Osteocyte (in vitro differentiated cells): ENCODE results near the gene PAK4. TPM values are rescaled to one million over a fixed set of nuclear protein-coding genes. Genes with fewer than 3 reads are reported as not detected.

ENCODE experiments used
- DNase-seq: peaks from one replicate; pipeline ENCODE4 v3.0.0; 2021; ENCODE audit warnings: mixed read lengths; ENCODE audit not compliant: unreplicated experiment; ENCODE audit errors: extremely low spot score
- H3K27ac Mint-ChIP-seq: one replicate; pipeline ENCODE4 v1.8.0; 2021; ENCODE audit warnings: mild to moderate bottlenecking, mixed read lengths; ENCODE audit not compliant: unreplicated experiment
- H3K27me3 Mint-ChIP-seq: one replicate; pipeline ENCODE4 v1.8.0; 2021; ENCODE audit warnings: mixed read lengths; ENCODE audit not compliant: unreplicated experiment
- H3K36me3 Mint-ChIP-seq: one replicate; pipeline ENCODE4 v1.8.0; 2021; ENCODE audit warnings: mixed read lengths; ENCODE audit not compliant: unreplicated experiment
- H3K4me1 Mint-ChIP-seq: one replicate; pipeline ENCODE4 v1.8.0; 2021; ENCODE audit warnings: mixed read lengths; ENCODE audit not compliant: unreplicated experiment
- H3K4me3 Mint-ChIP-seq: one replicate; pipeline ENCODE4 v1.8.0; 2021; ENCODE audit warnings: mild to moderate bottlenecking, moderate library complexity, mixed read lengths; ENCODE audit not compliant: unreplicated experiment
- H3K9me3 Mint-ChIP-seq: one replicate; pipeline ENCODE4 v1.8.0; 2021; ENCODE audit warnings: mixed read lengths; ENCODE audit not compliant: unreplicated experiment
- CTCF ChIP-seq: fragments of 200-600 bp; sonication (generic); IDR thresholded peaks from 2 replicates; pipeline ENCODE4 v1.5.0; 2021; ENCODE audit warnings: antibody characterized with exemption, mild to moderate bottlenecking, moderate library complexity
- total RNA-seq: library from RNA; stranded (reverse); gene quantifications from 2 replicates; pipeline ENCODE4 v1.2.1, GENCODE V29; 2021

PAK4 gene
- total RNA-seq, 1 donor from 2014 or later = 14.8 TPM

- Mint-ChIP-seq H3K4me3 (no peak overlapping the region), H3K9me3 (no peaks in the 10 kb centered on the region), H3K36me3 (peaks cover 5% of the 10 kb centered on the region), H3K27ac (no peak overlapping the region), H3K4me1 (peaks cover 7% of the 10 kb centered on the region), H3K27me3 (no peaks in the 10 kb centered on the region)
- TF ChIP-seq CTCF = no peak
- no peak for DNase-seq
Measured at GRCh38 chr19:39174142-39174541, 48.6 kb downstream of the PAK4 start.

- Mint-ChIP-seq H3K4me3 (no peak overlapping the region), H3K27ac (no peak overlapping the region), H3K36me3 (peaks cover 5% of the 10 kb centered on the region), H3K9me3 (no peaks in the 10 kb centered on the region), H3K27me3 (no peaks in the 10 kb centered on the region), H3K4me1 (peaks cover 7% of the 10 kb centered on the region)
- TF ChIP-seq CTCF = no peak
- DNase-seq = no peak
Measured at GRCh38 chr19:39174558-39175544, 49.3 kb downstream of the PAK4 start.

- Mint-ChIP-seq H3K4me1 (peaks cover 7% of the 10 kb centered on the region), H3K36me3 (peaks cover 5% of the 10 kb centered on the region), H3K27ac (no peak overlapping the region), H3K9me3 (no peaks in the 10 kb centered on the region), H3K27me3 (no peaks in the 10 kb centered on the region), H3K4me3 (no peak overlapping the region)
- DNase-seq = no peak
- no peak for TF ChIP-seq CTCF
Measured at GRCh38 chr19:39175564-39175963, 50.0 kb downstream of the PAK4 start.

- no peak for DNase-seq
- no peak overlapping the region for H3K27ac Mint-ChIP-seq
- no peak for TF ChIP-seq CTCF
- H3K9me3 Mint-ChIP-seq = no peaks in the 10 kb centered on the region
- no peaks in the 10 kb centered on the region for H3K4me1 Mint-ChIP-seq
- peaks cover 5% of the 10 kb centered on the region for H3K36me3 Mint-ChIP-seq
- H3K27me3 Mint-ChIP-seq = no peaks in the 10 kb centered on the region
- H3K4me3 Mint-ChIP-seq = no peak overlapping the region
Measured at GRCh38 chr19:39177110-39177699, 51.6 kb downstream of the PAK4 start.

- H3K9me3 Mint-ChIP-seq = no peaks in the 10 kb centered on the region
- no peak overlapping the region for H3K27ac Mint-ChIP-seq
- H3K4me1 Mint-ChIP-seq = no peaks in the 10 kb centered on the region
- no peak overlapping the region for H3K4me3 Mint-ChIP-seq
- peaks cover 5% of the 10 kb centered on the region for H3K36me3 Mint-ChIP-seq
- TF ChIP-seq CTCF = no peak
- H3K27me3 Mint-ChIP-seq = no peaks in the 10 kb centered on the region
- DNase-seq = no peak
Measured at GRCh38 chr19:39177736-39178135, 52.1 kb downstream of the PAK4 start.
